Right renal pelvis (tissue), 4 donors: ENCODE results near the gene ABCC10. TPM values are rescaled to one million over a fixed set of nuclear protein-coding genes. Genes with fewer than 3 reads are reported as not detected.
A peak's percentile ranks its signal among the peaks of the same experiment; 100 is the strongest.
"Not testable (repeated sequence)": the region's sequence is repeated elsewhere in the genome, so short reads cannot be mapped to it uniquely, and the experiment has no call there.

Source experiments
- DNase-seq, 4 donors: peaks; one replicate each; pipeline ENCODE4 v3.0.0-alpha.2; 2013; ENCODE audit warnings: low read depth in 4 of 4, low spot score in 3 of 4, missing footprints in 1 of 4
- polyA plus RNA-seq, 4 donors: library from polyadenylated mRNA; unstranded; fragments of 120-200 nt; gene quantifications; one replicate each; pipeline ENCODE4 v1.2.1, GENCODE V29; 2013; ENCODE audit not compliant: insufficient read length in 4 of 4

Gene ABCC10
- 10 to 100 TPM; 20.1 to 21.3 (median 20.9) TPM for polyA plus RNA-seq

DNA sequence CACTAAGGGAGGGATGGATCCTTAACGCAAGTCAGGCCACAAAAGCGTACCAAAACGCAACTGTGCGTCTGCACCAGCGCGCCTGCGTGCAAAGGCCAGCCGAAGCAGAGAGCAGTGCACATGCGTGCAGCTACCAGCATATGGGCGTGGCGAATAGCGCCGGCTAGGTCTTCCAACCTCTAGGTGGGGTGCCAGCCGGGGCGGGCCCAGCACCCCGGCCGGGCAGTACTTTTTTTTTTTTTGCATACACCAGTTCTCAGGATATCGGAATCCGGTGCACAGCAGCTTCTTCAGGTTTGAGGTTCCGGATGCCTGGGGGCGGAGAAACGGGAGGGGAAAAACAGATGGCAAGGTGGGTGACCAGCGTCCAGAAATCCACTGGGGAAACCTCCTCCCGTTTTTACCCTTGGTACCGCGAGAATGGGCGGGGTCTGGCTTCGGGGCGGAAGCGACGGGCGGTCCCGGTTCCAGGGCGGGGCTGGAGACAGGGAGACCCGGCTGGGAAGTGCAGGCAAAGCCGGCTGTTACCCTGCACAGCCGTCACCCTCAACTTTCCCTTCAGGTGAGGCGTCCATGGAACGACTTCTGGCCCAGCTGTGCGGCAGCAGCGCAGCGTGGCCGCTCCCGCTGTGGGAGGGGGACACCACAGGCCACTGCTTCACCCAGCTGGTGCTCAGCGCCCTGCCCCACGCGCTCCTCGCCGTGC lies at the start of gene ABCC10:
ABCC10 (plus strand) TSS at position 136 of the 706 bp plus-strand sequence; CDS start at position 574, 438 bp downstream.
- peak; percentile 84 to 91 (median 90) for DNase-seq

- no peak for DNase-seq
Observed at GRCh38 chr6:43377710-43378229, 49.6 kb upstream of the ABCC10 start.

GRCh38 chr6:43378631-43379030 lies 48.7 kb upstream of the ABCC10 start:
- DNase-seq, result peak in 1 of 4 donors; percentile 52

- DNase-seq, result not testable (repeated sequence)
Observed at GRCh38 chr6:43380858-43381257, 46.5 kb upstream of the ABCC10 start.

DNA sequence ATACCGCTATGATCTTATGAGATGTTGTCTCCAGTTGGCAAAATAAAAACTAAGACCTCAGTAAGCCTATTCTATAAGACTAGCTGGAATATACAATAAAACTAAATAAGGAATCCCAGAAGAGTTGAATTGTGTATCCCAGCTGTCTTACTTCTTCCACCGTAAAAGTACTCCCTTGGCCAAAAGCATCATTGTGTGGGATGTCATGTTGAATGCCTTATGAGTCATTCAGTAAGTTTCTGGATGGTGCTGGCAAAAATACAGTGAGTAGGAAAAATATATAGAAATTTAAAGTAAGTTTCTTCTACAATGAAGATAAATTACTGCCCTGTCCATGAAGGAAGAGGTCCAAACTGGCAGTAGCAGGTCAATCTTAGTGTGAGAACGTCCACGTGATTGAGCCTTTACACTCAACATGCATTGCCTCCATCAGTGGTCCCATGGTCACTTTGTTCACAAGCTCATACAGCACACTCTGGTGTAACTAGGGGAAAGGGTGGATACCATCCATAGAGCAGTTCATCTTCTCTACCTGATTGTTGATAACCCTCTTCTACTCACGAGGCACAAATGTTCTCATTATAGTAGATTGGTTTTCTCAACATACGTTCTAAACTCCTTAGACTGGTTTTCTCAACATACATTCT lies 44.2 kb upstream of the ABCC10 start:
- no peak for DNase-seq

DNA sequence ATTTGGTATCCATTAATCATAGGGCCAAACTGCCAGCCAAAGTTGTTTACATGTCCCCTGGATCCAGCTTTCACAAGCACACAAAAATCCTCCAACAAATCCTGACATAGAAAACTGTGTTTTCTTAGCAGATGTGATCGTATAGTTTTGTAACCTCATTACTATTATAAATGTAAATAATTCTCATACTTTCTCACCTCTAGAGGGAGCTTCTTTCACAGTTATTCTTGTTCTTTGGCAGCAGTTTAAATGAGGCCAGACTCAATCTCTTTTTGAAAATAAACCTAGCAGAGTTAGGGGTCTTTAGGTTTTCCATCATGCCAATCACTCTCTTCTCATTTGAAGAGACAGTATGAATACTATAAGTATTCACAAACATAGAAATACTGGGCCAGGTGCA lies 40.8 kb upstream of the ABCC10 start:
- DNase-seq, result no peak

GRCh38 chr6:43389730-43390295 lies 37.5 kb upstream of the ABCC10 start:
- DNase-seq, result no peak

- DNase-seq, result not testable (repeated sequence)
Observed at GRCh38 chr6:43390753-43391439, 36.4 kb upstream of the ABCC10 start.

DNA sequence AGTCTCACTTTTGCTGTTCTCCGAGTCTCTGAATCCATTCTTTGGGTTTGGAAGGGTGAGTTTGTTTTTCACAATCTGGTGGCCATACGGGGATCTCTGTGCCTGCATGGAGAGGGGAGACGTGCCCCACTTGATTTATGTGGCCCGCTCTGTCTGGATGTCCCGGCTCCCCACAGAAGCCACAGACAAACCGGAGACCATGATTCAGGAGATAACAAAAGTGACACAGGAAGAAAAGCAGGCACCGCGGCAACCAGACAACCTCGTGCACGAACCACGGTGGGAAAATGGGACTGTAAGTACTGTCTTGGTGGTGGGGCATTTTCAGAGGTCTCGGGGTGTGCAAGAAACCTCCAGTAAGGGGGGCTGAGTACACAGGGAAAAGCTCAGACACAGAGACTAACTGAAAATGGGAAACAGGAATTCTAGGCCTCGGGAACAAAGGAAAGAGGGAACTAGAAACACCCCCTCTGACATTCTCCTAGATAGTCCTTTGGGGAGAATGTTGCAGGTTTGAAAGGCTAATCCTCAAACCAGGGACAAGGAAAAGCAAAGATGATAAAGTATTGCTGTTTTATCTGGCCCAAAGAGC lies 35.8 kb upstream of the ABCC10 start:
- no peak for DNase-seq

DNA sequence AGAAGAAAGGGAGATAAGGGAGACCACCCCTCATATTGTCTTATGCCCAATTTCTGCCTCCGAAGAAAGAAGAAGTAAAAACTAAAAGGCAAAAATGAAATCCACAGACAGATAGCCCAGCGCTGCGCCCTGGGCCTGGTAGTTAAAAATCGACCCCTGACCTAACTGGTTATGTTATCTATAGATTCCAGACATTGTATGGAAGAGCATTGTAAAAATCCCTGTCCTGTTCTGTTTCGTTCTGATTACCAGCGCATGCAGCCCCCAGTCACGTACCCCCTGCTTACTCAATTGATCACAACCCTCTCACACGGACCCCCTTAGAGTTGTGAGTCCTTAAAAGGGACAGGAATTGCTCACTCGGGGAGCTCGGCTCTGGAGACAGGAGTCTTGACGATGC lies 34.2 kb upstream of the ABCC10 start:
- not testable (repeated sequence) for DNase-seq

- no peak for DNase-seq
Observed at GRCh38 chr6:43393602-43394001, 33.7 kb upstream of the ABCC10 start.

DNA sequence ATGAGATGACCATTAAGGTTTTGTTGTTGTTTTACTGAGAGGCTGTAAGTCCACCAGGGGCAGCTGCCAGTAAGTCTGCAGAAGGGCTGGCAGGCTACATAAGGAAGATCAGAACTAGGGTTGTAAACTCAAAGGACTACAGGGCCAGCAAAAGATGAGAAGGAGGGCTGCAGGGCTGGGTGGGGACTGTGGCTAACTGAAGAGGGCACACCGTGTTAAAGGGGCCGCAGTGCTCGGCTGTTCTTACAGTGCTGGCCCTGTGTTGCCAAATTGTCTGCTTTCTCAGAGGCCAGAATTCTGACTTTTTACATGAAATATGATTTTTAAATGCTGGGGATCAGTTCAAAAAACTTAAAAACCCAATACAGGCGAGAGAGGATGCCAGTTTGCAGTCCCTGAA lies 32.4 kb upstream of the ABCC10 start:
- no peak for DNase-seq

DNA sequence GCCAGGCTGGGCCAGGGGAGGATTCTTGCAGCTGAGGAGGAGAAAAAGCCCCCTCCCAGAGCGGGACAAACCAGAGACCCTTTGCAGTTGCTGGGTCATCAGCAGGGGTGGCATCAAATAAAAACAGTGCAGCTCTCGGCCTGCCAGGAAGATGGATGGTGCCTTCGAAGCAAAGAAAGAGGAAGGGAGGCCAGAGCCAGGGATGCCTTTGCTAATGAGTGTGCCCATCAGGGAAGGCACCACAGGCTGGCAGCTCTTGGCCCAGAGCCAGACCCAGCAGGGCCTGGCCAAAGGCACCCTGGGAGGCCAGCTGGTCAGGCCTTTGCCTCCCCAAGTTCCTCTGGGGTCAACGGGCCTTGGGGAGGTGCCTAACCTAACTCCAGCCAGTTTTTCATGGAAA lies 31.6 kb upstream of the ABCC10 start:
- no peak for DNase-seq

GRCh38 chr6:43396408-43397149 lies 30.8 kb upstream of the ABCC10 start:
- DNase-seq, result no peak

DNA sequence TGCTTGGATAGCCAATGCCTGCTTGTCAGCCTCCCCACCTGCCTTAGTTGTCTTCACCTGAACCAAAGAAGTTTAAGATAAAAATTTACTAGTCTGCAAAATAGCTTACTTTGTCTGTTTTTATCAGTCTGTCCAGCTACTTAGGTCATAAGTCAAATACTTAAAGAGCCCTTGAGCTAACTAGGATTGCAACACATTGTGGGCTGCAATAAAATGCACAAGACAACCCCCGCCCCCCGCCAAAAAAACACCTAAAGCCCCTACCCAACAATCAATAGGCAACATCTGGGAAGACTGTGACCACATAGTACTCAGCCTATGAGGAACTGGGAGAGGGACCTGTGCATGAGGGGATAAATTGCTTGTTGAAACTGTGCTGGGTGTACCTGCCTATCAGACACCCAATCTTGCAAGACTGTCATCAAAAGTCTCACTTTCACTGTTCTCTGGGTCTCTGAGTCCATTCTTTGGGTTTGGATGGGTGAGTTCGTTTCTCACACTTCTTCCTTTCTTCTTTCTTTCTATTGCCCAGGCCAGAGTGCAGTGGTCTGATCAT lies 27.3 kb upstream of the ABCC10 start:
- DNase-seq, result no peak

DNA sequence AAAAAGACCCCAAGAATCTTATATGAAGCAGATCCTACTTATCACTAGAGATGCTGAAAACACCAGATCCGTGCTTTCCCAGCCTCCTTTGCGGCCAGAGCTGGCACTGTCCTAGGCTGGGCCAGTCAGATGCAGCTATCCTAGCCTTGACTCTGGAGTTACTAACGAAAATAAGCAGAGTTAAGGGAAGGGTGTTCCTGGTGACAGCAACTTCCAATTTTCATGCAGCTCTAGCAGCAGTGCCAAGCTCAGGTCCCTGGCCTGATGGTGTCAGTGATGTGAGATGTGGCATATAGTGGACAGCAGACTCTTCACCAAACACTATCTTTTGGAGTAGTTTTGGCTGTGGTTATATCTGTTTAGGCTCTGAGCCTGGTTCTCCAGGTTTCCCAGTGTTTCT lies 25.6 kb upstream of the ABCC10 start:
- no peak for DNase-seq

DNA sequence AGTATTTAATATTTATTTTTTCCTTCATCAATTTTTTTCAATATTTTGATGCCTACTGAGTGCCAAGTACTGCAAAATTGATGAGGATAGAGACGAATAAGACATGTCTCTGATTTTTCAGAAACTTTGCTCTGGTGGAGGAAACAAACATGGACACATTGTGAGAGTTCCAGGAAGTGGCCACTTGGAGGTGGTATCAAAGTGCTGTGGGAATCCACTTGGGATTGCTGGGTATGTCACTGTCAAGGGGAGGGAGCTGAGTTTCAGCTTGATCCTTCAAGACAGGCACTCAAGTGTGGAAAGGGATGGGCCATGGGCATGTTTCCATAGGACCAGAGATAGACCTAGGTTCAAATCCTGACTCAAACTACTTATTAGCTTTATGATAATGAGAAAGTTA lies 24.5 kb upstream of the ABCC10 start:
- DNase-seq, result no peak

DNA sequence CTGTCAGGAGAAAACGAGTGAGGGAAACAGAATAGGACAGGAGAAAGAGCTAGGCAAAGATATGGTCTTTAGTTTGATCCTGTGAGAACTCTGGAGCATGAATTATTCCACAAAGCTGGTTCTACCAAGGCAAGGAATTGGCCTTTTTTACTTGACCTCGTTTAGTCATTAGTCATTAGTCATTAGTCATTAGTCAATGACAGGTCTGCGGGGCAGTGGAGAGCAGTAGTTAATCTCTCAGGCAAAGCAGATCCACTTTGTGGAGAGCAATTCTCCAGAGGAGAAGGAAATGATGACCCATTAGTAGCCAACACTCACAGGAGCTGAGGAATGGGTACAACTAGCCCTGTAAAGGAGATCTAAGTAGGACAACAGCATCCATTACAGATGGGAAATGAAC lies 22.0 kb upstream of the ABCC10 start:
- no peak for DNase-seq

DNA sequence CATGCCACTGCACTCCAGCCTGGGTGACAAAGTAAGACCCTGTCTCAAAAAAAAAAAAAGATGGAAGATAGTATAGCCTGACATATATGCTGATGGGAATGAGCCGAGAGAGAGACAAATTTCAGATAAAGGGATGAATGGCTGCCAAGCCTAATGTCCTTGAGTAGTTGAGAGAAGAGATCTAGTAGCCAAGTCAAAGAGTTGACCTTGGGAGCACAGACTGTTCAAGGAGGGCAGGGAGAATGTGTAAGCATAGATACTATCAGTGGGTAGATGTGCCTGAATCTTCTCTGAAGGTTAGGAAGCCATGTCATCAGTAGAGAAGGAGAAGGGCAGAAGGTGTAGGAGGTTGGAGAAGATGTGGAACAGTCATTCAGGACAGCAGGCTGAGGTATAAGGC lies 20.0 kb upstream of the ABCC10 start:
- DNase-seq, result no peak

- DNase-seq, result no peak
Observed at GRCh38 chr6:43408259-43408658, 19.1 kb upstream of the ABCC10 start.
